ENCODE results near the gene ENTPD2.

The ENTPD2 gene

GRCh38 chr9:137015976-137016375 lies 37.9 kb downstream of the ENTPD2 start:
- no peak overlapping the region for H3K4me3 ChIP-seq
- no peak for DNase-seq (ENCODE audit: low spot score)
- H3K27ac ChIP-seq: no peak overlapping the region
- no peak for TF ChIP-seq CTCF (IDR thresholded peaks at IDR 0.05)

- no peak for DNase-seq (ENCODE audit: low spot score)
- no peak for TF ChIP-seq CTCF (IDR thresholded peaks at IDR 0.05)
- no peak overlapping the region for H3K4me3 ChIP-seq
- no peak overlapping the region for H3K27ac ChIP-seq
Measured at GRCh38 chr9:137015540-137015930, 38.3 kb downstream of the ENTPD2 start.

GRCh38 chr9:137014776-137015539 lies 38.9 kb downstream of the ENTPD2 start:
- Histone ChIP-seq H3K4me3 (no peak overlapping the region), H3K27ac (no peak overlapping the region)
- DNase-seq (ENCODE audit: low spot score): no peak
- no peak for TF ChIP-seq CTCF (IDR thresholded peaks at IDR 0.05)

- DNase-seq (ENCODE audit: low spot score): no peak
- TF ChIP-seq CTCF (IDR thresholded peaks at IDR 0.05): no peak
- Histone ChIP-seq H3K4me3 (no peak overlapping the region), H3K27ac (no peak overlapping the region)
Measured at GRCh38 chr9:137014166-137014565, 39.7 kb downstream of the ENTPD2 start.

GRCh38 chr9:137013571-137013940 lies 40.3 kb downstream of the ENTPD2 start:
- TF ChIP-seq CTCF (IDR thresholded peaks at IDR 0.05): no peak
- no peak overlapping the region for H3K4me3 ChIP-seq
- H3K27ac ChIP-seq: no peak overlapping the region
- DNase-seq (ENCODE audit: low spot score): no peak

- no peak for DNase-seq (ENCODE audit: low spot score)
- Histone ChIP-seq H3K4me3 (no peak overlapping the region), H3K27ac (no peak overlapping the region)
- TF ChIP-seq CTCF (IDR thresholded peaks at IDR 0.05): no peak
Measured at GRCh38 chr9:137012694-137013570, 40.9 kb downstream of the ENTPD2 start.
